Neural cell (in vitro differentiated cells): Measurements from ENCODE around the gene HLF. TPM values are rescaled to one million over a fixed set of nuclear protein-coding genes. Genes with fewer than 3 reads are reported as not detected.

ENCODE experiments used
- H2AFZ ChIP-seq: fragments of 200-600, 300-800 bp; sonication (generic), shearing (Covaris generic); 2 replicates; pipeline ENCODE4 v1.6.0; 2014; ENCODE audit warnings: low read depth, mild to moderate bottlenecking, antibody characterized with exemption, low read length, moderate library complexity
- H3F3A ChIP-seq: fragments of 200-600 bp; shearing (Covaris generic); 2 replicates; pipeline ENCODE4 v1.6.1; 2016; ENCODE audit warnings: mild to moderate bottlenecking, moderate library complexity, mixed read lengths, antibody characterized with exemption, low read length; ENCODE audit not compliant: insufficient read depth, poor library complexity, severe bottlenecking
- H3K27ac ChIP-seq: fragments of 200-600, 300-800 bp; sonication (generic), shearing (Covaris generic); 2 replicates; pipeline ENCODE4 v1.5.1; 2014; ENCODE audit warnings: mild to moderate bottlenecking, low read length, moderate library complexity
- H3K27me3 ChIP-seq: fragments of 300-800, 200-600 bp; sonication (generic), shearing (Covaris generic); 2 replicates; pipeline ENCODE4 v1.6.0; 2014; ENCODE audit warnings: mild to moderate bottlenecking, low read depth, low read length, moderate library complexity; ENCODE audit not compliant: insufficient read depth
- H3K36me3 ChIP-seq: fragments of 300-800, 200-600 bp; sonication (generic), shearing (Covaris generic); 2 replicates; pipeline ENCODE4 v1.5.1; 2014; ENCODE audit warnings: mild to moderate bottlenecking, antibody characterized with exemption, low read length, moderate library complexity; ENCODE audit not compliant: insufficient read depth
- H3K4me2 ChIP-seq: fragments of 300-800, 200-600 bp; sonication (generic), shearing (Covaris generic); 2 replicates; pipeline ENCODE4 v1.6.0; 2014; ENCODE audit warnings: mild to moderate bottlenecking, low read length
- H3K4me3 ChIP-seq: fragments of 300-800, 200-600 bp; sonication (generic), shearing (Covaris generic); 2 replicates; pipeline ENCODE4 v1.5.1; 2014; ENCODE audit warnings: mild to moderate bottlenecking, low read length, moderate library complexity
- H3K79me2 ChIP-seq: fragments of 200-600 bp; shearing (Covaris generic); replicated peaks from 2 replicates; pipeline ENCODE4 v1.6.0; 2014; ENCODE audit warnings: mild to moderate bottlenecking, low read length, moderate library complexity; ENCODE audit not compliant: insufficient read depth
- H3K9ac ChIP-seq: fragments of 300-800, 200-600 bp; sonication (generic), shearing (Covaris generic); 2 replicates; pipeline ENCODE4 v1.6.1; 2016; ENCODE audit warnings: mild to moderate bottlenecking, low read length, mixed read lengths
- H3K9me2 ChIP-seq: fragments of 200-600 bp; shearing (Covaris generic); 2 replicates; pipeline ENCODE4 v1.6.1; 2016; ENCODE audit warnings: mild to moderate bottlenecking, low read length, mixed read lengths; ENCODE audit not compliant: insufficient read depth
- H3K9me3 ChIP-seq: fragments of 200-600, 300-800 bp; sonication (generic), shearing (Covaris generic); 2 replicates; pipeline ENCODE4 v1.6.1; 2016; ENCODE audit warnings: mild to moderate bottlenecking, mixed run types, low read length, moderate library complexity, mixed read lengths
- H4K20me1 ChIP-seq: fragments of 200-600 bp; shearing (Covaris generic); 2 replicates; pipeline ENCODE4 v1.6.1; 2016; ENCODE audit warnings: mild to moderate bottlenecking, mixed run types; ENCODE audit not compliant: insufficient read depth
- EP300 ChIP-seq: fragments of 450-650 bp; conservative IDR thresholded peaks from 2 replicates; pipeline ENCODE4 v1.6.1; 2014; ENCODE audit warnings: antibody characterized with exemption, mild to moderate bottlenecking, moderate library complexity; ENCODE audit not compliant: poor library complexity, severe bottlenecking
- EZH2 ChIP-seq: fragments of 200-600, 300-800 bp; shearing (Covaris generic), sonication (generic); IDR thresholded peaks from 2 replicates; pipeline ENCODE4 v1.6.1; 2014; ENCODE audit warnings: antibody characterized with exemption, low read length, borderline replicate concordance, mild to moderate bottlenecking; ENCODE audit not compliant: insufficient read depth, poor library complexity, severe bottlenecking
- MXI1 ChIP-seq: fragments of 450-650 bp; conservative IDR thresholded peaks from 2 replicates; pipeline ENCODE4 v1.6.1; 2014; ENCODE audit warnings: antibody characterized with exemption, mild to moderate bottlenecking; ENCODE audit not compliant: poor library complexity, severe bottlenecking
- POLR2AphosphoS5 ChIP-seq: IDR thresholded peaks from 2 replicates; pipeline ENCODE4 v1.6.1; 2012
- RAD21 ChIP-seq: fragments of 450-650 bp; conservative IDR thresholded peaks from 2 replicates; pipeline ENCODE4 v1.6.1; 2014; ENCODE audit warnings: antibody characterized with exemption, mild to moderate bottlenecking, moderate library complexity
- SMC3 ChIP-seq: fragments of 450-650 bp; conservative IDR thresholded peaks from 2 replicates; pipeline ENCODE4 v1.6.1; 2014; ENCODE audit warnings: antibody characterized with exemption, mild to moderate bottlenecking, moderate library complexity; ENCODE audit not compliant: poor library complexity
- TAF1 ChIP-seq: IDR thresholded peaks from 2 replicates; pipeline ENCODE4 v1.6.1; 2012; ENCODE audit warnings: low read depth
- polyA plus RNA-seq: library from polyadenylated mRNA; depleted of rRNA; stranded (reverse); fragments of >200 nt; gene quantifications from 2 replicates; pipeline ENCODE4 v1.2.3, GENCODE V29; 2014
- TF ChIP-seq, protein P1 (sequence below): fragments of 450-650 bp; IDR thresholded peaks from 2 replicates; pipeline ENCODE4 v1.5.1; 2014; ENCODE audit warnings: antibody characterized with exemption, mild to moderate bottlenecking, moderate library complexity; ENCODE audit not compliant: poor library complexity, severe bottlenecking
- TF ChIP-seq, protein P2 (sequence below): IDR thresholded peaks from 2 replicates; pipeline ENCODE4 v1.6.1; 2012; ENCODE audit warnings: borderline replicate concordance

The HLF gene
- polyA plus RNA-seq, 1 donor from 2014 or later = 0.71 TPM

DNA sequence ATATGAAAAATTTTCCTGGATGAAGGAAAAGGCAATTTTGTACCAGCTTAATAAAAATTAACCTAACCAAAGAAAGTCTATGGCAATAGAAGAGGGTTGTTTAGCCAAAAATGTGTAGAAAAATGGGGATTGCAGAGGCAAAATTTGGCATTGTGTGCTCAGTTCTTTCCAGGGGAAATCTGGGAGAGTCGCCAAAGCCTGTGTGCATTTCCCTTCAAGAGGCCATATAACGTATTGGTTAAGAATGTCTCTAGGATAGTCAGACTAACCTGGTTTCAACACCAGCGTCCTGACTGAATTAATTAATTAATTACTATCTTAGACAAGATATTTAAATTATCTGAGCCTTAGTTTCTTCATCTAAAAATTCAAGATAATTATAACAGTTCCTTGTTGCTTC, 44.8 kb upstream of the HLF start:
- no peaks in the 10 kb centered on the region for H3K9me2 ChIP-seq
- H3F3A ChIP-seq = no peaks in the 10 kb centered on the region
- no peaks in the 10 kb centered on the region for H4K20me1 ChIP-seq
- H3K4me3 ChIP-seq = no peak overlapping the region
- no peak overlapping the region for H3K27ac ChIP-seq
- no peak overlapping the region for H3K9ac ChIP-seq
- H3K36me3 ChIP-seq = no peaks in the 10 kb centered on the region
- no peak overlapping the region for H2AFZ ChIP-seq
- no peaks in the 10 kb centered on the region for H3K27me3 ChIP-seq
- no peaks in the 10 kb centered on the region for H3K79me2 ChIP-seq
- no peaks in the 10 kb centered on the region for H3K9me3 ChIP-seq
- H3K4me2 ChIP-seq = no peak overlapping the region
- TF ChIP-seq TAF1 (no peak), EZH2 (no peak), POLR2AphosphoS5 (no peak), RAD21 (no peak), EP300 (no peak), SMC3 (no peak), MXI1 (no peak)
- TF ChIP-seq, protein P1, sequence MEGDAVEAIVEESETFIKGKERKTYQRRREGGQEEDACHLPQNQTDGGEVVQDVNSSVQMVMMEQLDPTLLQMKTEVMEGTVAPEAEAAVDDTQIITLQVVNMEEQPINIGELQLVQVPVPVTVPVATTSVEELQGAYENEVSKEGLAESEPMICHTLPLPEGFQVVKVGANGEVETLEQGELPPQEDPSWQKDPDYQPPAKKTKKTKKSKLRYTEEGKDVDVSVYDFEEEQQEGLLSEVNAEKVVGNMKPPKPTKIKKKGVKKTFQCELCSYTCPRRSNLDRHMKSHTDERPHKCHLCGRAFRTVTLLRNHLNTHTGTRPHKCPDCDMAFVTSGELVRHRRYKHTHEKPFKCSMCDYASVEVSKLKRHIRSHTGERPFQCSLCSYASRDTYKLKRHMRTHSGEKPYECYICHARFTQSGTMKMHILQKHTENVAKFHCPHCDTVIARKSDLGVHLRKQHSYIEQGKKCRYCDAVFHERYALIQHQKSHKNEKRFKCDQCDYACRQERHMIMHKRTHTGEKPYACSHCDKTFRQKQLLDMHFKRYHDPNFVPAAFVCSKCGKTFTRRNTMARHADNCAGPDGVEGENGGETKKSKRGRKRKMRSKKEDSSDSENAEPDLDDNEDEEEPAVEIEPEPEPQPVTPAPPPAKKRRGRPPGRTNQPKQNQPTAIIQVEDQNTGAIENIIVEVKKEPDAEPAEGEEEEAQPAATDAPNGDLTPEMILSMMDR = no peak
- TF ChIP-seq, protein P2, sequence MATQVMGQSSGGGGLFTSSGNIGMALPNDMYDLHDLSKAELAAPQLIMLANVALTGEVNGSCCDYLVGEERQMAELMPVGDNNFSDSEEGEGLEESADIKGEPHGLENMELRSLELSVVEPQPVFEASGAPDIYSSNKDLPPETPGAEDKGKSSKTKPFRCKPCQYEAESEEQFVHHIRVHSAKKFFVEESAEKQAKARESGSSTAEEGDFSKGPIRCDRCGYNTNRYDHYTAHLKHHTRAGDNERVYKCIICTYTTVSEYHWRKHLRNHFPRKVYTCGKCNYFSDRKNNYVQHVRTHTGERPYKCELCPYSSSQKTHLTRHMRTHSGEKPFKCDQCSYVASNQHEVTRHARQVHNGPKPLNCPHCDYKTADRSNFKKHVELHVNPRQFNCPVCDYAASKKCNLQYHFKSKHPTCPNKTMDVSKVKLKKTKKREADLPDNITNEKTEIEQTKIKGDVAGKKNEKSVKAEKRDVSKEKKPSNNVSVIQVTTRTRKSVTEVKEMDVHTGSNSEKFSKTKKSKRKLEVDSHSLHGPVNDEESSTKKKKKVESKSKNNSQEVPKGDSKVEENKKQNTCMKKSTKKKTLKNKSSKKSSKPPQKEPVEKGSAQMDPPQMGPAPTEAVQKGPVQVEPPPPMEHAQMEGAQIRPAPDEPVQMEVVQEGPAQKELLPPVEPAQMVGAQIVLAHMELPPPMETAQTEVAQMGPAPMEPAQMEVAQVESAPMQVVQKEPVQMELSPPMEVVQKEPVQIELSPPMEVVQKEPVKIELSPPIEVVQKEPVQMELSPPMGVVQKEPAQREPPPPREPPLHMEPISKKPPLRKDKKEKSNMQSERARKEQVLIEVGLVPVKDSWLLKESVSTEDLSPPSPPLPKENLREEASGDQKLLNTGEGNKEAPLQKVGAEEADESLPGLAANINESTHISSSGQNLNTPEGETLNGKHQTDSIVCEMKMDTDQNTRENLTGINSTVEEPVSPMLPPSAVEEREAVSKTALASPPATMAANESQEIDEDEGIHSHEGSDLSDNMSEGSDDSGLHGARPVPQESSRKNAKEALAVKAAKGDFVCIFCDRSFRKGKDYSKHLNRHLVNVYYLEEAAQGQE = no peak

DNA sequence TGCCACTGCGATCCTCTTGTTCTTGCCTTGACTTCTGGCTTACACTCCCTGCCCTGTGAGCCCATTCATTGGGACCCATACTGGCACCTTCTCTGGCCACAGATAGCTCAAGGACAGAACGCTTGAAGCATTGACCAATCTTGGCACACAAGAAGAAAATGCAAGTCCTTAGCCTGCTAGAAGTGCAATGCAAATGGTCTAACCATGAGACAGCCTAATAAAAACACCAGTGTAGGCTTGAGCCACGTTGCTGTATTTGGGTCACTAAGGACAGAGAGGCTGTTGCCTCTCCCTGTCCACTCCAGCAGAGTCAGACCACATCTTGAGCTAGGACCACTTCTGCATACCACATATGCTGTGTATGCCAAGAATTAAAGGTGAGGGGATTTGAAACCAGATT, 41.2 kb upstream of the HLF start:
- H3K36me3 ChIP-seq = no peaks in the 10 kb centered on the region
- no peaks in the 10 kb centered on the region for H3K9me2 ChIP-seq
- H2AFZ ChIP-seq = no peak overlapping the region
- no peak overlapping the region for H3K4me2 ChIP-seq
- no peak overlapping the region for H3K27ac ChIP-seq
- H3F3A ChIP-seq = no peaks in the 10 kb centered on the region
- H4K20me1 ChIP-seq = no peaks in the 10 kb centered on the region
- no peak overlapping the region for H3K4me3 ChIP-seq
- H3K27me3 ChIP-seq = no peaks in the 10 kb centered on the region
- H3K9me3 ChIP-seq = no peaks in the 10 kb centered on the region
- TF ChIP-seq RAD21 = no peak
- TF ChIP-seq, protein P1 = no peak
- TF ChIP-seq EZH2 = no peak
- no peak for TF ChIP-seq TAF1
- no peak for TF ChIP-seq SMC3
- TF ChIP-seq EP300 = no peak
- H3K9ac ChIP-seq = no peak overlapping the region
- H3K79me2 ChIP-seq = no peaks in the 10 kb centered on the region
